ENCODE data around the gene TBC1D10B.

DNA sequence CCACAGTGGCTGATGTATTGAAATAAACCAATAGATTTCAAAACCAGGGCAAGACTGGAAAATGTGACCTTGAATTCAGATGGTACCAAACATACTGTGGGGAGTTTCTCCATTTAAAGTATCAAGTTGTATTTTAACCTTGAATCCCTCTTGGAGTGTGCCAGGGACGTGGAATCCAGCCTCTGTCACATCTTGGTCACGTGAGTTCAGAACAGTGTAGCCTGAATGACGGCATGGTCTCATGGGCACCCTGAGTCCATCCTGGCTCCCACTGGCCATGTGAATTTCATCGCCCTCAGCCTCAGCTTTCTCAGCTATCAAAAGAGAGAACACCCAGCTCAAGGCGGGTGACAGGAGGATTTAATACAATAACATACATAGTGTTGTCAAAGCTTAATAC lies 43.9 kb upstream of the TBC1D10B start:
- TF ChIP-seq, protein P1, sequence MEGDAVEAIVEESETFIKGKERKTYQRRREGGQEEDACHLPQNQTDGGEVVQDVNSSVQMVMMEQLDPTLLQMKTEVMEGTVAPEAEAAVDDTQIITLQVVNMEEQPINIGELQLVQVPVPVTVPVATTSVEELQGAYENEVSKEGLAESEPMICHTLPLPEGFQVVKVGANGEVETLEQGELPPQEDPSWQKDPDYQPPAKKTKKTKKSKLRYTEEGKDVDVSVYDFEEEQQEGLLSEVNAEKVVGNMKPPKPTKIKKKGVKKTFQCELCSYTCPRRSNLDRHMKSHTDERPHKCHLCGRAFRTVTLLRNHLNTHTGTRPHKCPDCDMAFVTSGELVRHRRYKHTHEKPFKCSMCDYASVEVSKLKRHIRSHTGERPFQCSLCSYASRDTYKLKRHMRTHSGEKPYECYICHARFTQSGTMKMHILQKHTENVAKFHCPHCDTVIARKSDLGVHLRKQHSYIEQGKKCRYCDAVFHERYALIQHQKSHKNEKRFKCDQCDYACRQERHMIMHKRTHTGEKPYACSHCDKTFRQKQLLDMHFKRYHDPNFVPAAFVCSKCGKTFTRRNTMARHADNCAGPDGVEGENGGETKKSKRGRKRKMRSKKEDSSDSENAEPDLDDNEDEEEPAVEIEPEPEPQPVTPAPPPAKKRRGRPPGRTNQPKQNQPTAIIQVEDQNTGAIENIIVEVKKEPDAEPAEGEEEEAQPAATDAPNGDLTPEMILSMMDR (IDR thresholded peaks at IDR 0.05), result no peak
- TF ChIP-seq POLR2A (IDR thresholded peaks at IDR 0.05), result no peak

Measured in ovary (tissue), 3 donors.